DOHH2 (cell line): ENCODE measurements around the gene TDRD12.

Source experiments
- CTCF ChIP-seq: fragments of 200-600 bp; sonication (generic); IDR thresholded peaks from one replicate; pipeline ENCODE4 v1.5.1; 2014; ENCODE audit warnings: antibody characterized with exemption, mild to moderate bottlenecking, low read depth, low read length; ENCODE audit not compliant: poor library complexity, severe bottlenecking
- EZH2phosphoT487 ChIP-seq: fragments of 200-600 bp; sonication (generic); IDR thresholded peaks from 2 replicates; pipeline ENCODE4 v1.6.1; 2017; ENCODE audit warnings: borderline replicate concordance, mild to moderate bottlenecking, antibody characterized with exemption, low read length, moderate library complexity, mixed read lengths

- TF ChIP-seq CTCF (no peak), EZH2phosphoT487 (no peak)
These were observed 149.9 kb downstream of the TDRD12 start, which contains the start of gene SLC7A9 for GRCh38 chr19:32869369-32869965.
